Measurements from ENCODE around the gene ADCY2.
"Not testable (repeated sequence)": the region's sequence is repeated elsewhere in the genome, so short reads cannot be mapped to it uniquely, and the experiment has no call there.

Gene ADCY2

GRCh38 chr5:7396713-7397454, 946 bp downstream of the ADCY2 start:
- no peak for DNase-seq

GRCh38 chr5:7397937-7398336, 2.0 kb downstream of the ADCY2 start:
- no peak for DNase-seq

GRCh38 chr5:7398596-7399280, 2.8 kb downstream of the ADCY2 start:
- DNase-seq = no peak

GRCh38 chr5:7405277-7405676, 9.3 kb downstream of the ADCY2 start:
- no peak for DNase-seq

- DNase-seq = no peak
Measured at GRCh38 chr5:7410936-7411511, 15.1 kb downstream of the ADCY2 start.

- no peak for DNase-seq
Measured at GRCh38 chr5:7412409-7412808, 16.5 kb downstream of the ADCY2 start.

- DNase-seq = no peak
Measured at GRCh38 chr5:7415123-7415522, 19.2 kb downstream of the ADCY2 start.

- no peak for DNase-seq
Measured at GRCh38 chr5:7415587-7416535, 19.9 kb downstream of the ADCY2 start.

GRCh38 chr5:7418276-7418675, 22.3 kb downstream of the ADCY2 start:
- DNase-seq = no peak

- no peak for DNase-seq
Measured at GRCh38 chr5:7419367-7419766, 23.4 kb downstream of the ADCY2 start.

- no peak for DNase-seq
Measured at GRCh38 chr5:7419846-7420245, 23.9 kb downstream of the ADCY2 start.

GRCh38 chr5:7420510-7421280, 24.8 kb downstream of the ADCY2 start:
- no peak for DNase-seq

GRCh38 chr5:7422316-7423106, 26.6 kb downstream of the ADCY2 start:
- DNase-seq = no peak

GRCh38 chr5:7423231-7423630, 27.3 kb downstream of the ADCY2 start:
- DNase-seq = not testable (repeated sequence)

- DNase-seq = no peak
Measured at GRCh38 chr5:7425830-7426229, 29.9 kb downstream of the ADCY2 start.

- DNase-seq = no peak
Measured at GRCh38 chr5:7426284-7426683, 30.3 kb downstream of the ADCY2 start.

- DNase-seq = no peak
Measured at GRCh38 chr5:7434914-7435313, 39.0 kb downstream of the ADCY2 start.

GRCh38 chr5:7435503-7435902, 39.6 kb downstream of the ADCY2 start:
- no peak for DNase-seq

GRCh38 chr5:7436521-7436920, 40.6 kb downstream of the ADCY2 start:
- DNase-seq = no peak

- DNase-seq = no peak
Measured at GRCh38 chr5:7437836-7438235, 41.9 kb downstream of the ADCY2 start.

- no peak for DNase-seq
Measured at GRCh38 chr5:7445068-7445467, 49.1 kb downstream of the ADCY2 start.

All from activated gamma-delta T cell treated with Interleukin-2 at 50 U/mL for 16 hours (primary cell).